Choroid plexus epithelial cell (primary cell): Measurements from ENCODE around the gene DIAPH3.

Experiments used
- DNase-seq: peaks from one replicate; pipeline ENCODE4 v3.0.0-alpha.2; 2010; ENCODE audit warnings: low read depth
- H3K4me3 ChIP-seq: 2 replicates; pipeline ENCODE4 v1.5.1; 2011; ENCODE audit warnings: low read depth, mild to moderate bottlenecking, control low read depth, low read length, moderate library complexity
- TF ChIP-seq, protein P1 (sequence below): conservative IDR thresholded peaks from 2 replicates; pipeline ENCODE4 v1.5.1; 2011; ENCODE audit warnings: low read depth, mild to moderate bottlenecking, control low read depth, inconsistent platforms, low read length, moderate library complexity

Gene DIAPH3

DNA sequence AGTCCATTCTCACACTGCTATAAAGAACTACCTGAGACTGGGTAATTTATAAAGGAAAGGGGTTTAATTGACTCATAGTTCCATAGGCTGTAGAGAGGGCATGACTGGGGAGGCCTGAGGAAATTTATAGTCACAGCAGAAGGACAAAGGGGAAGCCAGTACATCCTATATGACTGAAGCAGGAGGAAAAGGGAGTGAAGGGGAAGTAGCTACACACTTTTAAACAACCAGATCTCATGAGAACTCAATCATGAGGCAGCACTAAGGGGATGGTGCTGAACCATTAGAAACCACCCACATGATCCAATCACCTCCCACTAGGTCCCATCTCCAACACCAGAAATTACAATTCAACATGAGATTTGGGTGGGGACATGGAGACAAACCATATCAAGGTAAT lies 209.1 kb downstream of the DIAPH3 start:
- H3K4me3 ChIP-seq, result no peak overlapping the region
- TF ChIP-seq, protein P1, sequence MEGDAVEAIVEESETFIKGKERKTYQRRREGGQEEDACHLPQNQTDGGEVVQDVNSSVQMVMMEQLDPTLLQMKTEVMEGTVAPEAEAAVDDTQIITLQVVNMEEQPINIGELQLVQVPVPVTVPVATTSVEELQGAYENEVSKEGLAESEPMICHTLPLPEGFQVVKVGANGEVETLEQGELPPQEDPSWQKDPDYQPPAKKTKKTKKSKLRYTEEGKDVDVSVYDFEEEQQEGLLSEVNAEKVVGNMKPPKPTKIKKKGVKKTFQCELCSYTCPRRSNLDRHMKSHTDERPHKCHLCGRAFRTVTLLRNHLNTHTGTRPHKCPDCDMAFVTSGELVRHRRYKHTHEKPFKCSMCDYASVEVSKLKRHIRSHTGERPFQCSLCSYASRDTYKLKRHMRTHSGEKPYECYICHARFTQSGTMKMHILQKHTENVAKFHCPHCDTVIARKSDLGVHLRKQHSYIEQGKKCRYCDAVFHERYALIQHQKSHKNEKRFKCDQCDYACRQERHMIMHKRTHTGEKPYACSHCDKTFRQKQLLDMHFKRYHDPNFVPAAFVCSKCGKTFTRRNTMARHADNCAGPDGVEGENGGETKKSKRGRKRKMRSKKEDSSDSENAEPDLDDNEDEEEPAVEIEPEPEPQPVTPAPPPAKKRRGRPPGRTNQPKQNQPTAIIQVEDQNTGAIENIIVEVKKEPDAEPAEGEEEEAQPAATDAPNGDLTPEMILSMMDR, result no peak
- DNase-seq, result no peak

DNA sequence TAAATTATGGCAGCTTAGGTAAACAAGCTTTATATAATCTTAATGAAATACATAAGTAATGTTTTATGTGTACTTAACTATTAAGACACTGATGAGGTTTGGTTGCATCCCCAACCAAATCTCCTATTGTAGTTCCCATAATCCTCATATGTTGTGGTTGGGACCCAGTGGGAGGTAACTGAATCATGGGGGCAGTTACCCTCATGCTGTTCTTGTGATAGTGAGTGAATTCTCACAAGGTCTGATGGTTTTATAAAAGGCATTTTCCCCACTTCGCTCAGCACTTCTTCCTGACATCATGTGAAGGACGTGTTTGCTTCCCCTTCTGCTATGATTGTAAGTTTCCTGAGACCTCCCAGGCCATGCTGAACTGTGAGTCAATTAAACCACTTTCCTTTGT lies 212.7 kb downstream of the DIAPH3 start:
- TF ChIP-seq, protein P1, result no peak
- no peak overlapping the region for H3K4me3 ChIP-seq
- DNase-seq, result peak; percentile 64

DNA sequence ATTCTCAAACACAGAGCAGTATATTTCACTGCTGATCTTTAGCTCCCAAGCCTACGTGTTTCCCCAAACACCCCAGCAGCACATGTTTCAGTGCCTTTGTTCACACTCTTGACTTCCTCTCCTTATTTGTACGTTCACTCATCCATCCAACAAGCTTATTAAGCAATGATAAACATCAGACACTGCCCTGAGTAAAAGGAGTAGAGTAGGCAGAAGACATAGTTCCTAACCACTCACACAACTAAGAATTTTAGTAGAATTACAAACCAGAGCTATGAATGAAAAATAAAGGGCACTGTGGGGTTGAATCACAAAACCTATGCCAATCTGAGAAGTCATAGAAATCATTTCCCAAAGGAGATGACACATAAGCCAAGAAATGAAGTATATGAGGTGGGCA lies 213.5 kb downstream of the DIAPH3 start:
- no peak overlapping the region for H3K4me3 ChIP-seq
- DNase-seq, result peak; percentile 28
- TF ChIP-seq, protein P1, result no peak

DNA sequence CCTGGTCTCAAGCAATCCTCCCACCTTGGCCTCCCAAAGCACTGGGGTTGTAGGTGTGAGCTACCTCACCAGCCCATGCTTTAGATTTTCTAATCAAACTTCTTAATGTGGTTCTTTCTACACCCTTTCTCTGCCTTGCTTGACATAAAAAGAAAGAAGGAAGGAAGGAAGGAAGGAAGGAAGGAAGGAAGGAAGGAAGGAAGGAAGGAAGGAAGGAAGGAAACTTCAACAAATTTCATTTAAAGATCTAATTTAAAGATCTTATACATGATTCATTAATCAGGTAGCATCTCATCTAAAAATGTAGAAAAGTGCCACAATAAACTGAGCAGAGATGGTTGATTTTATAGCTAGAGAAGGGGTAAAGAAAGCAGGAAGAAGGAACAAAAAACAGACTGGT lies 215.0 kb downstream of the DIAPH3 start:
- H3K4me3 ChIP-seq, result no peak overlapping the region
- TF ChIP-seq, protein P1, result no peak
- no peak for DNase-seq

DNA sequence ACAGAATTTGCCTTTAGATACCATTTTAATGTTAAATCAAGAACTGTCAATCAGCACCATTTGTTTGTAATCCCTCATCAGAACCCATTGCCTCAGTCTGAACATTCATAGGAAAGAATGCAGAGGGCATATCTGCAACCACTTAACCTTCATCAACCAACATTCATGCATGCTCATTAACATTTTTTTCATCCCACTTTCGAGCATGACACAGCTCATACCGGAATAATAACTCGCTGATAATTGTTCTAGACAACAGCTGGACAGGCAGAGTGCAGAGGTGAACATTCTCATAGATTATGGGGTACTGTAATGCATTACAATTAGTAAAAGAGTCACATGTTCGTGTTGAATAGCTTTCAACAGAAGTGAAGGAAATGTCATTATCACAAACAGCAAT lies 216.8 kb downstream of the DIAPH3 start:
- DNase-seq, result peak; percentile 51
- H3K4me3 ChIP-seq, result no peak overlapping the region
- TF ChIP-seq, protein P1, result no peak

DNA sequence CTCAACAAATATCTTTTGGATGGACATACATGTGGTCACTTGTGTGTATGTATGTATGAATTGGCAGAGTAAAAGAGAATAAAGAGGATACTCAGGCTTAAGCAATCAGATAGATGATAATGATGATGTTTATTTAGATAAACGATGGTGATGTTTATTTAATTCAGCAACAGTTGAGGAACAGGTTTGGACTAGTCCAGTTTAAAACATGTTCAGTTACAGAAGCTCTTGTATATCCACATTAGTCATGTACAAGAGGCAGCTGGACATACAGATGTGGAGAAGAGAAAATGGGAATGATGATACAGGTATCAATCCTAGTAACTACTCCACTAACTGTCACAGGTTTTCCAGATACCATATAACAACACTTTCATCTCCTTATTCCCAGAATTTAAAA lies 232.1 kb downstream of the DIAPH3 start:
- no peak for DNase-seq
- H3K4me3 ChIP-seq, result no peak overlapping the region
- TF ChIP-seq, protein P1, result no peak

DNA sequence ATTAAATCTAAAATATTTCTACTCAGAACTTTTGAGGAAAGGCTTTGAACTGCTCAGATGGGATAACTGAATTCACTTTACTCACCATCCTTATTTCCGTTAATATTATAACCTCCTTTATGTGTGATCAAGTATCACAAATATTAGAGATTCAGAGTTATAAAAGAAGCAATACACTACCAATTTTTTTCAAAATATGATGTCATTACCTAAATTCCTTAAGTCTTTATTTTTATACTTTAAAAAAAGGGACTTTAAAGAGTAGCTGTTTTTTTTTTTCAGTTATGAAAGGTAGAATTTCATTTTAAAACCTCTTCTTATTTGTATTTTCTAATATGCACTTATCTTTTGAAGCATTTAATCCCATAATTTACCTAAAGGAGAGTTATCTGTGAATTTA lies 239.5 kb downstream of the DIAPH3 start:
- H3K4me3 ChIP-seq, result no peak overlapping the region
- no peak for DNase-seq
- TF ChIP-seq, protein P1, result no peak
